HG03575 (cell line): ENCODE results near the gene KRTAP10-9.
"Not testable (repeated sequence)": the region's sequence is repeated elsewhere in the genome, so short reads cannot be mapped to it uniquely, and the experiment has no call there.

Experiments used
- ATAC-seq: cut with Tn5 transposase; IDR thresholded peaks from one replicate; pipeline ENCODE4 v1.9.1; 2021; ENCODE audit not compliant: unreplicated experiment, insufficient number of reproducible peaks, low FRiP score; ENCODE audit errors: extremely low read depth

Gene KRTAP10-9

DNA sequence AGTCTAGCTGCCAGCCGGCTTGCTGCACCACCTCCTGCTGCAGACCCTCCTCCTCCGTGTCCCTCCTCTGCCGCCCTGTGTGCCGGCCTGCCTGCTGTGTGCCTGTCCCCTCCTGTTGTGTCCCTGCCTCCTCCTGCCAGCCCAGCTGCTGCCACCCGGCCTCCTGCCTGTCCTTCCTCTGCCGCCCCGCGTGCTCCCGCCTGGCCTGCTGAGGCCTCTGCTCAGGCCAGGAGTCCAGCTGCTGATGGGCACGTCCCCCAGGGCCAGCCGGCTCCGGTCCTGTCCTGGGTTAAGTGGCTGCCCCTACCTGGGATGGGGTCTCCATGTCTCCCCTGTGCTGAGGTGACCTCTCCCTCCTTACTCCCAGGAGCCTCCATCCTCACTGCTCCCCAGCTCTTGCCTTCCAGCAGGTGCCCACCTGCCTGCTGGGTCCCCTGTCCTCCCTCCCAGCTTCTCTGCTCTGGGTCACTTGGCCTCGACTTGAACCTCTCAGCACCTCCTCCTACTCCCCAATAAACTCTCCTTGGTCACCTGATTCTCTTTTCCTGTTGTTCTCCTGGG is 14.1 kb upstream of the KRTAP10-9 start:
- no peak for ATAC-seq

DNA sequence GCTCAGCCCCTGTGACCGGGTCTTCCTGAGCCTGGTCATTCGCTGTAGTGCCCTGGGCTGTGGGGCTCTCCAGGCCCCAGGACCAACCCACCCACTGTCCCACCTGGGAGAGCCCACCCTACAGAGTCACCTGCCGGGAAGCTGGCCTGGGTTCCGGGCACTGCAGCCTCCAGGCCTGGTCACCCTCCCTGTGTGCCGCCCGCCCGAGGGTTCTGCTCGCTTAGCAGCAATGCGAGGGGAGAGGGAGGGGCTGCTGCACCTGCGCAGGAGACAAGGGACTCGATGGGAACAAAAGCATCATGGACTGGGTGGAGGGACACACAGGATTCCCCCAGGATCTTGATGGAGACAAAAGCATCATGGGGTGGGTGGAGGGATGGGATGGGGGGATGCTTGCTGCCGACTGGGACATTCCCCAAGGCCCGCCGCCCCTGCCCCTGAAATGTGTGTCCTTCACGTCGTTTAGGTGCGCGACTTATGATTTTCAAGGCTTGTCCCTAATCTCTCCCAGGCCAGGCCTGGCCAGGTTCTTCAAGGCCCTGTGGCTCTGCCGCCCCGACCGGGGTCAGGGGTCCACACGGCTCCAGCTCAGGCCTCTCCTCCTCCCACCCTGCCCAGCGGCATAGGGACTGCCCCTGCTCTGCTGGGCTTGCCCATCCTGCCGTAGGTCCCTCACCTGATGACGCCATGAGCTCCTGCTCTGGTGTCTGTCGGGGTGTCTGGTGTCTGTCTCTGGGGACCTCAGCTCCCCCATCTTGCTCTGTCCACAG is 13.3 kb upstream of the KRTAP10-9 start:
- ATAC-seq = no peak

GRCh38 chr21:44614161-44614631 is 12.7 kb upstream of the KRTAP10-9 start:
- ATAC-seq = no peak

DNA sequence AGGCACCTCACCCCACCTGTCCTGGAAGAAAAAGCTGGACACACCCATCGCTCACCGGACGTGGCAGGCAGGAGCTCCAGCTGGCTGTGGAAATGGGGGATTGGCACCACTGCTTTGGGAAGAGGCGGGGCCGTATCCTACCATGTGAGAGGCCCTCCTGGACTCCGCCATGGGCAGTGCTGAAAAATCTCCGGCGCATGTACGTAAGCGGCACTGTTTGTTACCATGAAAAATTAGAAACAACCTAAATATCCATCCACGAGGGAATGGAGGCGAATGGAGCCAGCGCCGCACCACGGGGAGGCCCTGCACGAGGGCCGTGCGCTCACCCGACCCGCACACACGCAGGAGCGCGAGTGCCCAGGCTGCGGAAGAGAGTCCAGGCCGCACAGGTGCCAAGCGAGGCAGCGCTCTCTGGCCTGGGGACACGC is 11.9 kb upstream of the KRTAP10-9 start:
- ATAC-seq = no peak

- no peak for ATAC-seq
Observed at GRCh38 chr21:44615466-44615865, 11.4 kb upstream of the KRTAP10-9 start.

DNA sequence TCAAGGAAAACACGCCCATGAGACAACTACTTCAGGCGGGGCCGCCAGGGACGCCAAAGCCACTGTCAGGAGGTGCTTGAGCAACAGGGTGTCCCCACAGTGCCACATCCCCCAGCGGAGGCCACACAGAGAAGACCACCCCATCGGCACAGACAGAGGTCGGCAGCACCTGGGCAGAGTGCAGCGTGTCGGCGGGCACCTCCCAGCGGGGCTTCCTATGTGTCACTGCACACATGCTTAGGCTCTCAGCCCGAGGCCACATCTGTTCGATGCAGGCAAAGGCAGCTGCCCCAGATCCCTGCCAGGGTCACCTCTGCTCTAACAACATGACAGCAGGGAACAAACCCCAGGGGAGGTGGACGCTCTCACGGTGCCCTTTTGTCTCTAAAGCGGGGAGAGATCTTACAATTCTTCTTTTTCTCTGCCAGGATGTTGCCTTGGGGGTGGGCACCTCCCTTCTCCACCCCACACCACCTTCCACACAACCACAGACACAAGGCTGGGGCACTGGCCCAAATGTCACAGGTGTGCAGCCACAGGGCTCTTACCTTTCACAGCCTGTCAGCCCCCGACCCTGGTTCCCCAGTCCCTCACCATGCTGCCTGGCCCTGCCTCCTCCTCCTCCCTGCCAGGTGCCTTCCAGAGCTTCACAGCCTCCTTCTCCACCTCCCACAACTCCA is 10.8 kb upstream of the KRTAP10-9 start:
- ATAC-seq = no peak

GRCh38 chr21:44616591-44616926 is 10.3 kb upstream of the KRTAP10-9 start:
- no peak for ATAC-seq

DNA sequence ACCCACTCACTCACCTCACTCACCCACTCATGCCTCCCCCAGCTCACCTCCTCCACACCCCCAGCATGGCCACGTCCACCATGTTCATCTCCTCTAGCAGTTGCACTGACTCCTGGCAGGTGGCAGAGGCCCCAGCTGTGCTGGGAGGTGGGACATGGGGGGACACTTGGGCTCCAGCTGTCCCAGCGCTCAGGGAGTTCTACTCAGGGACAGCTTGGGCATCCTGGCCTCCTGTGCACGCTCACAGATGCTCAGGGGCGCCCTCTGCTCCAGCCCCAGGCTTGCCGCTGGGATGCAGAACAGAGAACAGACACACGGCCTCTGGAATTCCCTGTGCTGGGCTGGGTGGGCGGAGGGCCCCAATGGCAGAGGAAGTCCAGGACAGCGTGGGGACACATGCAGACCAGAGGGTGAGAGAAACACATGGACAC is 9.8 kb upstream of the KRTAP10-9 start:
- no peak for ATAC-seq

DNA sequence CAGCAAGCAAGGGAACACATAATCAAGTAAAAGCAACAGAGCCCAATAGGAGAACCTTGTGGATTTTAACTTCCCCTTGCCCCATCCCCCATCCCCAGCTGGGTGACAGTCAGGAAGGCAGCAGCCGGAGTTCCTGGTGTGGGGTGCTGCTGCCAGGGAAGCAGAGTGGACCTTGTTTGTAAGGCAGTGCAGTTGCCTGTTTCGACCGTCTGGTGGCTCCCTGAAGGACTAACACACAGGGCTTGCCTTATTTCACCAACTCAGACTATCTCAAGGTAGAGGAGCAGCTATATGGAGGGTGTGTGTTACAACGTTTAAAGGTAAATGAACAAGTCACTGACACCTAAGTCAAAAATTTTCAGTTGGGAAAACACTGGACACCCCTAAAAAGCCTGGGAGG is 8.4 kb upstream of the KRTAP10-9 start:
- ATAC-seq = no peak

DNA sequence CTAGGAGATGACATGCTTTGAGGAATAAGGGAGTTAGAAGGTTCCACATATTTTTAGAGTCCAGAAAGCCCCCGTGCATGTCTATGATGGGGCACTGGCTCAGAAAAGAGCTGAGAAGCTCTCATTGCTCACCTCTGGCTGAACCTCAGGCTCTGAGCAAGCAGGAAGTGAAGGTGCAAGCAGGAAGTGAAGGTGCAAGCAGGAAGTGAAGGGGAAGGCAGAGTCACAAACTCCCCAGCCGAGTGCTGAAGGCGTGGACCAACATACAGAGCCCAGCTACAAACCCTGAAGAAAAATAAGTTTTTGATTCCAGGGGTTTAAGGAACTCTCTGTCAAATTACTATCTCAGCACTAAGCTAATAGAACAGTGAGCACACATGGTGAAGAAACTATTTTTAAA is 8.0 kb upstream of the KRTAP10-9 start:
- no peak for ATAC-seq

- ATAC-seq = no peak
Observed at GRCh38 chr21:44619886-44620285, 7.0 kb upstream of the KRTAP10-9 start.

GRCh38 chr21:44623575-44623974 is 3.3 kb upstream of the KRTAP10-9 start:
- no peak for ATAC-seq

DNA sequence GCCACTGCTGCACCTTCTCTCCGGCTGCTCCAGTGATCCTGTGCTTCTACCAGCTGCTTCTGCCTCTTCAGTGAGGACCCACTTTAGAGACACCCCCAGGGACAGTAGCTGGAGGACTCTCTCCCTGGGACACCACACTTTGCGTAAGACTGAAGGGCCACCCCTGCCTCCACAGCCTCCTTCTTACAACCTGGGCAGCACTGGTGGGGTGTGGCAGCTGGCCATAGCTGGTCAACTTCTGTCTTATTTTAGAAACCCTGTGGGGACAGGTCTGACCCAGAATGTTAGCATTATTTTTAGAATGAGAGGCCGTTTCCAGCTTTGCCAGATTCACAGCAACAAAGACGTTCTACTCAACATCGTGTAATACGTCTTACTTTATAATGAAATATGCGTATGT is 1.1 kb upstream of the KRTAP10-9 start:
- no peak for ATAC-seq

DNA sequence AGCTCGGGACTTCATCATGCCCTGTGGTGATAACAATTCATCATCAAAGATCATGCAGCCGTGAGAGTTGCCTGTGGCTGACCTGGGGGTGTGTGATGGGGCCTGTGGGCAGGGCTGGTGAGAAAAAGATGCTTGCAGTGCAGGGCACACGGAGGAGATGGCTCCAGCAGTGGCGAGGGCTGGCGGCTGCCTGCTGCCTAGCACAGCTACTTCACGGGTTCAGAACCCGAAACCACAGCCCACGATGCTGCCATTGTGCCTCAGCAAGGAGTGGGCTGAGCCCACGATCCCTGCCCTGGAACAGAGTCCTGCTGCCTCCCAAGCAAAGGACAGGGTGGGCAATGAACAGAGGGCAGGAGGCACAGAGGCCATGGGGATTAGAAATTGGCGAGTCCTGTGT is 631 bp upstream of the KRTAP10-9 start:
- no peak for ATAC-seq

DNA sequence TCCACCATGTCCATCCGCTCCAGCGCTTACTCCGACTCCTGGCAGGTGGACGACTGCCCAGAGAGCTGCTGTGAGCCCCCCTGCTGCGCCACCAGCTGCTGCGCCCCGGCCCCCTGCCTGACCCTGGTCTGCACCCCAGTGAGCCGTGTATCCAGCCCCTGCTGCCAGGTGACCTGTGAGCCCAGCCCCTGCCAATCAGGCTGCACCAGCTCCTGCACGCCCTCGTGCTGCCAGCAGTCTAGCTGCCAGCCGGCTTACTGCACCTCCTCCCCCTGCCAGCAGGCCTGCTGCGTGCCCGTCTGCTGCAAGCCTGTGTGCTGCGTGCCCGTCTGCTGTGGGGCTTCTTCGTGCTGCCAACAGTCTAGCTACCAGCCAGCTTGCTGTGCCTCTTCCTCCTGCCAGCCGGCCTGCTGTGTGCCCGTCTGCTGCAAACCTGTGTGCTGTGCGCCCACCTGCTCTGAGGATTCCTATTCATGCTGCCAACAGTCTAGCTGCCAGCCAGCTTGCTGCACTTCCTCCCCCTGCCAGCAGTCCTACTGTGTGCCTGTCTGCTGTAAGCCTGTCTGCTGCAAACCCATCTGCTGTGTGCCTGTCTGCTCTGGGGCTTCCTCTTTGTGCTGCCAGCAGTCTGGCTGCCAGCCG is 409 bp downstream of the KRTAP10-9 start:
- ATAC-seq = not testable (repeated sequence)

- not testable (repeated sequence) for ATAC-seq
Observed at GRCh38 chr21:44627831-44628233, 939 bp downstream of the KRTAP10-9 start.

GRCh38 chr21:44628707-44629391 is 2.0 kb downstream of the KRTAP10-9 start:
- no peak for ATAC-seq

- ATAC-seq = no peak
Observed at GRCh38 chr21:44630440-44630839, 3.5 kb downstream of the KRTAP10-9 start.

DNA sequence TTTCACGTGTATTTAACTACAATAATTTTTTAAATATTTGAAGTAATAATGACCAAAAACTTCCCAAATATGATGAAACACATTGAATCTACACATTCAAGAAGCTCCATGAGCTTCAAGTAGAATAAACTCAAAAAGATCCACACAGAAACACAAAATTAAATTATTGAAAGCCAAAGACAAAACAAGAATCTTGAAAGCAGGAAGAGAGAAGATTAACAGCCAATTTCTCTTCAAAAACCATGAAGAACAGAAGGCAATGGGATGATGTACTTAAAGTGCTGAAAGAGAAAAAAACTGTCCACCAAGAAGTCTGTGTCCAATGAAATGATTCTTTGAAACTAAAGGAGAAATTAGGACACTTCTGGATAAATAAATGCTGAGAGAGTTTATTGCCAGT is 5.2 kb downstream of the KRTAP10-9 start:
- no peak for ATAC-seq
